ENCODE results near the gene FANCI.
"Not testable (repeated sequence)": the region's sequence is repeated elsewhere in the genome, so short reads cannot be mapped to it uniquely, and the experiment has no call there.

The FANCI gene

DNA sequence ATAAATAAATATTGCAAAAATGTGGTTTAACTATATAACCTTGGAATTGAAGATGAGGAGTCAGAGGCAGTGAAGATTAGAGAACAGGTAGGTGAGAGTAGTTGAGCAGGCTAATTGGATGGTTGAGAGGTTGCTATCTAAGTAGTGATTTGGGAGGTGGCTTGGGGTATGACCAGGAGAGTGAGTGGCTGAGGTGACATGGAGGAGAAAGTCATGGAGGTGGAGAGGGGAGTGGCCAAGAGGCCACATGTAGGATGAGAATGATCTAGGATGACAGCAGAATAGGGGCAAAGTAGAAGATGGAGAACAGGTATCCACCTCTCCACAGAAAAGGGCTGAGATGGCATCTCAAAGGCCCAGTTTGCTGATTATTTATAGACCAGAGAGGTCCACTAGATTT lies 11.9 kb upstream of the FANCI start:
- Histone ChIP-seq H3K9me3 (ENCODE audit: control insufficient read depth, insufficient read depth, low read depth, low read length) (no peaks in the 10 kb centered on the region), H3K4me3 (ENCODE audit: low read depth, low read length) (no peak overlapping the region), H3K27ac (ENCODE audit: extremely low read depth, low read depth, low read length) (no peak overlapping the region), H3K4me1 (ENCODE audit: control insufficient read depth, insufficient read depth, low read length) (no peaks in the 10 kb centered on the region), H3K36me3 (ENCODE audit: control insufficient read depth in 2 of 2, insufficient read depth in 1 of 2, low read length in 2 of 2) (no peaks in the 10 kb centered on the region)
- TF ChIP-seq ZNF473 (tag by site-specific recombination; IDR thresholded peaks at IDR 0.05) (no peak), ZBTB17 (tag by site-specific recombination; IDR thresholded peaks at IDR 0.05) (peak; percentile 64)
- ChIA-PET CTCF (interaction anchor here (1.5 to 2.3 kb wide), 2 partner anchors 11 to 126 kb away, joined by 7 to 9 read pairs; no protein-coding TSS in a partner anchor), POLR2A (no interaction called here)

DNA sequence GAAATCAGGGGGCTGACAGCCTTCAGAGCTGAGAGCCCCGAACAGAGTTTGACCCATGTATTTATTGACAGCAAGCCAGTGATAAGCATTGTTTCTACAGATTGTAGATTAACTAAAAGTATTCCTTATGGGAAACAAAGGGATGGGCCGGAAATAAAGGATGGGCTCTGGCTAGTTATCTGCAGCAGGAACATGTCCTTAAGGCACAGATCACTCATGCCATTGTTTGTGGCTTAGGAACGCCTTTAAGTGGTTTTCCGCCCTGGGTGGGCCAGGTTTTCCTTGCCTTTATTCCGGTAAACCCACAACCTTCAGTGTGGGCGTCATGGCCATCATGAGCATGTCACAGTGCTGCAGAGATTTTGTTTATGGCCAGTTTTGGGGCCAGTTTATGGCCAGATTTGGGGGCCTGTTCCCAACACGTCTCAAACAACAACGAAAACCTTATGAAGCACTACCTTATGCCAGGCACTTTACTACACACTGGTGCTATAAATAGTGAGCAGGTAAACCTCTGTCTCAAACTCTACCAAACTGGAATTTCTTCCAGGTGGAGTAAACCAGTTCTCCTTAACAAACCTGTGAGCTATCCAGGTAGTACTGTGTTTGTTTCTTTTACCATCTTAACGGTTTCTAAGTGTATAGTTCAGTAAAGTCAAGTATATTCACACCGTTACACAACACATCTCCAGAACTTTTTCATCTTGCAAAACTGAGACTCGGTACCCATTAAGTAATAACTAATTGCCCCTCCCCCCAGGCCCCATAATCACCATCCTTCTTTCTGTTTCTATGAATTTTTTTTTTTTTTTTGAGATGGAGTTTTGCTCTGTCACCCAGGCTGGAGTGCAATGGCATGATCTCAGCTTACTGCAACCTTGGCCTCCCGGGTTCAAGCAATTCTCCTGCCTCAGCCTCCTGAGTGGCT lies 3.6 kb upstream of the FANCI start:
- POLR2A ChIA-PET; H3K9me3 ChIP-seq (ENCODE audit: control insufficient read depth, insufficient read depth, low read depth, low read length); H3K4me1 ChIP-seq (ENCODE audit: control insufficient read depth, insufficient read depth, low read length); H3K36me3 ChIP-seq (ENCODE audit: control insufficient read depth in 2 of 2, insufficient read depth in 1 of 2, low read length in 2 of 2); H3K27ac ChIP-seq (ENCODE audit: extremely low read depth, low read depth, low read length); H3K4me3 ChIP-seq (ENCODE audit: low read depth, low read length): not testable (repeated sequence)
- TF ChIP-seq SETDB1 (IDR thresholded peaks at IDR 0.05; ENCODE audit: insufficient read length, low read length) = peak; percentile 19
- CTCF ChIA-PET = interaction anchor here (0.6 to 1.5 kb wide), 5 partner anchors 10 to 337 kb away, joined by 3 read pairs; no protein-coding TSS in a partner anchor

GRCh38 chr15:89243046-89243690 lies 611 bp upstream of the FANCI start:
- peak overlapping the region; percentile 71 for H3K4me3 ChIP-seq (ENCODE audit: low read depth, low read length)
- CTCF ChIA-PET = interaction anchor here (0.5 to 2.2 kb wide), 13 partner anchors 12 to 154 kb away, joined by 3 to 18 read pairs (median 4); no protein-coding TSS in a partner anchor
- peak overlapping the region; percentile 68; the same call in 1 of the 2 replicates for H3K27ac ChIP-seq (ENCODE audit: extremely low read depth, low read depth, low read length)
- TF ChIP-seq ZNF146 (tag by site-specific recombination; IDR thresholded peaks at IDR 0.05) = 0 out of 2 replicates have a peak, but pooled peaks have one; percentile 10
- TF ChIP-seq ZBTB21 (tag by site-specific recombination; IDR thresholded peaks at IDR 0.05) = no peak
- H3K9me3 ChIP-seq (ENCODE audit: control insufficient read depth, insufficient read depth, low read depth, low read length) = no peaks in the 10 kb centered on the region
- H3K4me1 ChIP-seq (ENCODE audit: control insufficient read depth, insufficient read depth, low read length) = peaks cover 8% of the 10 kb centered on the region
- POLR2A ChIA-PET = interaction anchor here (0.7 to 2.3 kb wide), 9 partner anchors 9 to 331 kb away, joined by 3 to 11 read pairs (median 4); partner anchors contain the start of gene POLG
- H3K36me3 ChIP-seq (ENCODE audit: control insufficient read depth in 2 of 2, insufficient read depth in 1 of 2, low read length in 2 of 2) = peaks cover 16 to 23% of the 10 kb centered on the region in 2 experiments

DNA sequence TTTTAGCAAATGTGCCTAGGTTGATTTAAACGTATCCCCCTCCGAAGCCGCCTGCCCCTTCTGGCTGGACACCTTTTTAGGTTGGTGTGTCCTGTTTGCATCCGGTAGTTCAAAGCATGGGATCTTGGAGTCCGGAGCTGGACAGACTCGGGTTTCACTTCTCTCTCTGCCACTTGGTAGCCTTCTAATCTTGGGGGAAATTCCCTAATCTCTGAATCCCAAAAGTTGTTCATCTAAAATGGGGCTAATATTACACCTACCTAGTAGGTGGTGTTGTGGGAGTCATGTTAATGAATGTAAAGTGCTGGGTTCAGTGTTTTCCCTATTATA lies 760 bp downstream of the FANCI start:
- POLR2A ChIA-PET = interaction anchor here (0.6 to 2.3 kb wide), 11 partner anchors 9 to 777 kb away, joined by 3 to 11 read pairs (median 6); partner anchors contain the start of gene MRPL46
- TF ChIP-seq KLF16 (tag by site-specific recombination; IDR thresholded peaks at IDR 0.05) (no peak), ZNF132 (tag by site-specific recombination; IDR thresholded peaks at IDR 0.05; ENCODE audit: borderline replicate concordance) (no peak), PRDM2 (tag by site-specific recombination; IDR thresholded peaks at IDR 0.05; ENCODE audit: borderline replicate concordance) (no peak)
- CTCF ChIA-PET = interaction anchor here (0.6 to 3.3 kb wide), 8 partner anchors 38 to 326 kb away, joined by 3 to 25 read pairs (median 4); no protein-coding TSS in a partner anchor
- Histone ChIP-seq H3K27ac (ENCODE audit: extremely low read depth, low read depth, low read length) (peak overlapping the region; percentile 68), H3K36me3 (ENCODE audit: control insufficient read depth in 2 of 2, insufficient read depth in 1 of 2, low read length in 2 of 2) (peaks cover 29 to 37% of the 10 kb centered on the region in 2 experiments), H3K4me1 (ENCODE audit: control insufficient read depth, insufficient read depth, low read length) (peaks cover 8% of the 10 kb centered on the region), H3K9me3 (ENCODE audit: control insufficient read depth, insufficient read depth, low read depth, low read length) (no peaks in the 10 kb centered on the region), H3K4me3 (ENCODE audit: low read depth, low read length) (peak overlapping the region; percentile 71)

Measured in HEK293 (cell line).